Epithelial cell of esophagus (primary cell): Measurements from ENCODE around the gene UTP25.
"Not testable (repeated sequence)": the region's sequence is repeated elsewhere in the genome, so short reads cannot be mapped to it uniquely, and the experiment has no call there.

Experiments
- DNase-seq: peaks from one replicate; pipeline ENCODE4 v3.0.0; 2010; ENCODE audit warnings: low read depth
- H3K4me3 ChIP-seq: 2 replicates; pipeline ENCODE4 v1.5.1; 2011; ENCODE audit warnings: mild to moderate bottlenecking, low read length, control low read depth
- TF ChIP-seq, protein P1 (sequence below): IDR thresholded peaks from 2 replicates; pipeline ENCODE4 v1.5.1; 2011; ENCODE audit warnings: low read depth, mild to moderate bottlenecking, low read length, control low read depth, inconsistent platforms; ENCODE audit not compliant: insufficient read depth; ENCODE audit errors: missing control alignments

UTP25 gene

GRCh38 chr1:209900734-209901133, 73.0 kb downstream of the UTP25 start:
- TF ChIP-seq, protein P1, sequence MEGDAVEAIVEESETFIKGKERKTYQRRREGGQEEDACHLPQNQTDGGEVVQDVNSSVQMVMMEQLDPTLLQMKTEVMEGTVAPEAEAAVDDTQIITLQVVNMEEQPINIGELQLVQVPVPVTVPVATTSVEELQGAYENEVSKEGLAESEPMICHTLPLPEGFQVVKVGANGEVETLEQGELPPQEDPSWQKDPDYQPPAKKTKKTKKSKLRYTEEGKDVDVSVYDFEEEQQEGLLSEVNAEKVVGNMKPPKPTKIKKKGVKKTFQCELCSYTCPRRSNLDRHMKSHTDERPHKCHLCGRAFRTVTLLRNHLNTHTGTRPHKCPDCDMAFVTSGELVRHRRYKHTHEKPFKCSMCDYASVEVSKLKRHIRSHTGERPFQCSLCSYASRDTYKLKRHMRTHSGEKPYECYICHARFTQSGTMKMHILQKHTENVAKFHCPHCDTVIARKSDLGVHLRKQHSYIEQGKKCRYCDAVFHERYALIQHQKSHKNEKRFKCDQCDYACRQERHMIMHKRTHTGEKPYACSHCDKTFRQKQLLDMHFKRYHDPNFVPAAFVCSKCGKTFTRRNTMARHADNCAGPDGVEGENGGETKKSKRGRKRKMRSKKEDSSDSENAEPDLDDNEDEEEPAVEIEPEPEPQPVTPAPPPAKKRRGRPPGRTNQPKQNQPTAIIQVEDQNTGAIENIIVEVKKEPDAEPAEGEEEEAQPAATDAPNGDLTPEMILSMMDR: no peak
- H3K4me3 ChIP-seq: no peak overlapping the region
- peak; percentile 78 for DNase-seq

GRCh38 chr1:209901211-209901610, 73.4 kb downstream of the UTP25 start:
- no peak overlapping the region for H3K4me3 ChIP-seq
- TF ChIP-seq, protein P1: no peak
- no peak for DNase-seq

GRCh38 chr1:209904774-209905173, 77.0 kb downstream of the UTP25 start:
- not testable (repeated sequence) for DNase-seq, H3K4me3 ChIP-seq
